Gastroesophageal sphincter (tissue), 3 donors: ENCODE results near the gene DEK.

Experiments used
- CTCF ChIP-seq, 4 experiments: fragments of 200-600 bp in 2 of 4; fragments of 450-650 bp in 2 of 4; sonication (generic) in 1 of 4; IDR thresholded peaks; one replicate each; pipeline ENCODE4 v1.5.1; 2017 to 2019; ENCODE audit warnings: antibody characterized with exemption in 4 of 4, mild to moderate bottlenecking in 2 of 4, moderate library complexity in 2 of 4
- POLR2A ChIP-seq, 2 donors: fragments of 450-650 bp; IDR thresholded peaks; one replicate each; pipeline ENCODE4 v1.6.1; 2017; ENCODE audit warnings: antibody characterized with exemption in 2 of 2, mild to moderate bottlenecking in 2 of 2, moderate library complexity in 1 of 2

DNA sequence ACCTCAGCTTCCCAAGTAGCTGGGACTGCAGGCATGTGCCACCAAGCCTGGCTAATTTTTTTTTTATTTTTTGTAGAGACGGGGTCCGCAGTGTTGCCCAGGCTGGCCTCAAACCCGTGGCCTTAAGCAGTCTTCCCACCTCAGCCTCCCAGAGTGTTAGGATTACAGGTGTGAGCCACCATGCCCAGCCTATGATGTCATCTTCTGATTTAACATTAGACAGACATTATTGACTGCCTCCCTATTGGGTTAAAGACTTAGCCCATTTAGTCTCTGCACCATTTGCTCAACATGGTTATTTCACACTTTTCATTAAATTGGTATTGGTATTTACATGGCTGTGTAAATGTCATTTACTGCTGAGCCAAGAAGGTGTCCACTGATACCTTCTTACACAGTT lies 46.1 kb downstream of the DEK start:
- TF ChIP-seq POLR2A (IDR thresholded peaks at IDR 0.05) = no peak
- TF ChIP-seq CTCF (IDR thresholded peaks at IDR 0.05) = no peak
